GM23338 (cell line): Measurements from ENCODE around the gene ASPHD1. TPM values are rescaled to one million over a fixed set of nuclear protein-coding genes. Genes with fewer than 3 reads are reported as not detected.

Experiments
- ATAC-seq: fragments of 200-7000 bp; cut with Tn5 transposase; 3 replicates; pipeline ENCODE4 v1.9.1; 2020
- DNase-seq: peaks from one replicate; pipeline ENCODE4 v3.0.0-alpha.2; 2015; ENCODE audit warnings: low spot score
- H2AFZ ChIP-seq: fragments of 200-600 bp; sonication (generic); 2 replicates; pipeline ENCODE4 v1.8.0; 2016; ENCODE audit warnings: antibody characterized with exemption, mild to moderate bottlenecking, moderate library complexity
- H3F3A ChIP-seq: fragments of 200-600 bp; sonication (generic); replicated peaks from 2 replicates; pipeline ENCODE4 v1.8.0; 2017; ENCODE audit warnings: antibody characterized with exemption, mixed run types, low read depth
- H3K27ac ChIP-seq: fragments of 200-600 bp; sonication (generic); 2 replicates; pipeline ENCODE4 v1.6.1; 2016; ENCODE audit warnings: low read depth
- H3K27me3 ChIP-seq: fragments of 200-600 bp; sonication (generic); 2 replicates; pipeline ENCODE4 v1.8.0; 2016; ENCODE audit warnings: mild to moderate bottlenecking, mixed run types, moderate library complexity; ENCODE audit not compliant: insufficient read depth
- H3K36me3 ChIP-seq: fragments of 200-600 bp; sonication (generic); 2 replicates; pipeline ENCODE4 v1.8.0; 2016; ENCODE audit warnings: mild to moderate bottlenecking; ENCODE audit not compliant: insufficient read depth
- H3K4me1 ChIP-seq: fragments of 200-600 bp; sonication (generic); 2 replicates; pipeline ENCODE4 v1.8.0; 2016; ENCODE audit warnings: mild to moderate bottlenecking, moderate library complexity; ENCODE audit not compliant: insufficient read depth
- H3K4me2 ChIP-seq: fragments of 200-600 bp; sonication (generic); 2 replicates; pipeline ENCODE4 v1.7.1; 2017; ENCODE audit warnings: mixed run types
- H3K4me3 ChIP-seq: fragments of 200-600 bp; sonication (generic); 2 replicates; pipeline ENCODE4 v1.6.1; 2016; ENCODE audit warnings: mixed run types
- H3K79me2 ChIP-seq: fragments of 200-600 bp; sonication (generic); replicated peaks from 2 replicates; pipeline ENCODE4 v1.8.0; 2017; ENCODE audit warnings: mild to moderate bottlenecking; ENCODE audit not compliant: insufficient read depth
- H3K9me2 ChIP-seq: fragments of 200-600 bp; sonication (generic); 2 replicates; pipeline ENCODE4 v1.8.0; 2017; ENCODE audit not compliant: insufficient read depth
- H4K20me1 ChIP-seq: fragments of 200-600 bp; sonication (generic); replicated peaks from 2 replicates; pipeline ENCODE4 v1.8.0; 2017; ENCODE audit warnings: mild to moderate bottlenecking; ENCODE audit not compliant: insufficient read depth
- H3K27ac Mint-ChIP-seq: 2 replicates; pipeline ENCODE4 v1.8.0; 2020; ENCODE audit warnings: inconsistent platforms, mild to moderate bottlenecking, moderate library complexity, mixed read lengths
- H3K27me3 Mint-ChIP-seq: 3 replicates; pipeline ENCODE4 v1.8.0; 2022; ENCODE audit warnings: low read depth, mild to moderate bottlenecking, moderate library complexity, mixed read lengths, inconsistent platforms; ENCODE audit not compliant: insufficient read depth, poor library complexity
- H3K36me3 Mint-ChIP-seq: 3 replicates; pipeline ENCODE4 v1.8.0; 2021; ENCODE audit warnings: low read depth, mild to moderate bottlenecking, inconsistent platforms, moderate library complexity, mixed read lengths
- H3K4me1 Mint-ChIP-seq: 3 replicates; pipeline ENCODE4 v1.8.0; 2020; ENCODE audit warnings: mild to moderate bottlenecking, inconsistent platforms, mixed read lengths
- H3K4me3 Mint-ChIP-seq: 3 replicates; pipeline ENCODE4 v1.8.0; 2021; ENCODE audit warnings: moderate library complexity, mild to moderate bottlenecking, inconsistent platforms, mixed read lengths
- H3K9me3 Mint-ChIP-seq: 3 replicates; pipeline ENCODE4 v1.8.0; 2020; ENCODE audit warnings: moderate library complexity, mild to moderate bottlenecking, inconsistent platforms, mixed read lengths
- CREB1 ChIP-seq: fragments of 250-450 bp; sonication (Bioruptor Pico); IDR thresholded peaks from 2 replicates; pipeline ENCODE4 v1.5.0; 2020; ENCODE audit warnings: low read depth, mild to moderate bottlenecking, moderate library complexity
- EZH2 ChIP-seq: fragments of 200-600 bp; sonication (generic); IDR thresholded peaks from one replicate; pipeline ENCODE4 v1.8.0; 2017; ENCODE audit warnings: antibody characterized with exemption, mild to moderate bottlenecking, low read depth; ENCODE audit not compliant: unreplicated experiment
- JUNB ChIP-seq: IDR thresholded peaks from one replicate; pipeline ENCODE4 v1.6.1; 2016; ENCODE audit warnings: antibody characterized with exemption; ENCODE audit not compliant: unreplicated experiment
- NANOG ChIP-seq: IDR thresholded peaks from 2 replicates; pipeline ENCODE4 v1.6.1; 2016; ENCODE audit warnings: antibody characterized with exemption, borderline replicate concordance
- POLR2AphosphoS5 ChIP-seq: IDR thresholded peaks from 2 replicates; pipeline ENCODE4 v1.6.1; 2016; ENCODE audit warnings: antibody characterized with exemption, low read depth
- STAT1 ChIP-seq: IDR thresholded peaks from one replicate; pipeline ENCODE4 v1.6.1; 2016; ENCODE audit warnings: antibody characterized with exemption; ENCODE audit not compliant: unreplicated experiment
- ZNF114 ChIP-seq: fragments of 250-450 bp; sonication (Bioruptor Pico); IDR thresholded peaks from 2 replicates; pipeline ENCODE4 v1.5.0; 2020; ENCODE audit warnings: mild to moderate bottlenecking, moderate library complexity
- ZNF331 ChIP-seq: fragments of 250-450 bp; sonication (Bioruptor Pico); IDR thresholded peaks from 2 replicates; pipeline ENCODE4 v1.5.0; 2020; ENCODE audit warnings: low read depth, mild to moderate bottlenecking, moderate library complexity
- polyA plus RNA-seq: library from polyadenylated mRNA; unstranded; fragments of >200 nt; fragmentation: Nextera tagmentation; extraction: Ambion mirVana; gene quantifications from 2 replicates; pipeline ENCODE4 v1.2.1, GENCODE V29; 2016
- total RNA-seq: library from RNA; depleted of rRNA; stranded (reverse); fragments of >200 nt; shearing (Covaris generic); gene quantifications from 2 replicates; pipeline ENCODE4 v1.2.3, GENCODE V29; 2014
- TF ChIP-seq, protein P1 (sequence below), 2 experiments: fragments of 200-600 bp in 1 of 2; sonication (generic) in 1 of 2; conservative IDR thresholded peaks; 2 replicates each; pipeline versions ENCODE4 v1.5.1 to v1.6.1; 2016 to 2017; ENCODE audit warnings: antibody characterized with exemption in 2 of 2, low read depth in 2 of 2, mild to moderate bottlenecking in 2 of 2, moderate library complexity in 1 of 2
- TF ChIP-seq, protein P2 (sequence below): IDR thresholded peaks from one replicate; pipeline ENCODE4 v1.6.1; 2018; ENCODE audit warnings: antibody characterized with exemption; ENCODE audit not compliant: unreplicated experiment
- TF ChIP-seq, protein P3 (sequence below): fragments of 250-450 bp; sonication (Bioruptor Pico); IDR thresholded peaks from 2 replicates; pipeline ENCODE4 v1.5.0; 2020; ENCODE audit warnings: mild to moderate bottlenecking, moderate library complexity

The ASPHD1 gene
- total and polyA plus RNA-seq, 2 experiments from 2014 or later = 15.5 to 20.6 TPM

DNA sequence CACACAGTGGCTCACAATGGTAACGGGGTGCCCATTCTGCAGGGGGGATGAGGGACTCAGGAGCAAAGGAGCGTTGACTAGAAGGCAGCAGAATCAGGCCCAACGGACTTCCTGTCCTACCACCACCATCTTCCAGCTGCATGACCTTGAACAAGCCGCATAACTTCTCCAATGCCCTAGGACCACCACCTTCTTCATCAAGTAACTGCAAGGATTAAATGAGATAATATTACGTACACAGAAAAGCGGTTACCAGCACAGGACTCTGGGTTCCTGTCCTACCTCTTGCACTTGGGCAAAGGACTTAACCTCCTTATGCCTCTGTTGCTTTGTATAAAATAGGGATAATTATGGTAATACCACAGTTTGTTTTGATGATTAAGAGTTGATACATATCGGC is 4.7 kb downstream of the ASPHD1 start (continued):
- TF ChIP-seq, protein P1, sequence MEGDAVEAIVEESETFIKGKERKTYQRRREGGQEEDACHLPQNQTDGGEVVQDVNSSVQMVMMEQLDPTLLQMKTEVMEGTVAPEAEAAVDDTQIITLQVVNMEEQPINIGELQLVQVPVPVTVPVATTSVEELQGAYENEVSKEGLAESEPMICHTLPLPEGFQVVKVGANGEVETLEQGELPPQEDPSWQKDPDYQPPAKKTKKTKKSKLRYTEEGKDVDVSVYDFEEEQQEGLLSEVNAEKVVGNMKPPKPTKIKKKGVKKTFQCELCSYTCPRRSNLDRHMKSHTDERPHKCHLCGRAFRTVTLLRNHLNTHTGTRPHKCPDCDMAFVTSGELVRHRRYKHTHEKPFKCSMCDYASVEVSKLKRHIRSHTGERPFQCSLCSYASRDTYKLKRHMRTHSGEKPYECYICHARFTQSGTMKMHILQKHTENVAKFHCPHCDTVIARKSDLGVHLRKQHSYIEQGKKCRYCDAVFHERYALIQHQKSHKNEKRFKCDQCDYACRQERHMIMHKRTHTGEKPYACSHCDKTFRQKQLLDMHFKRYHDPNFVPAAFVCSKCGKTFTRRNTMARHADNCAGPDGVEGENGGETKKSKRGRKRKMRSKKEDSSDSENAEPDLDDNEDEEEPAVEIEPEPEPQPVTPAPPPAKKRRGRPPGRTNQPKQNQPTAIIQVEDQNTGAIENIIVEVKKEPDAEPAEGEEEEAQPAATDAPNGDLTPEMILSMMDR (conservative IDR thresholded peaks at IDR 0.05; ENCODE audit: low read depth in 2 of 2) = no peak
- no peak for TF ChIP-seq ZNF114 (CRISPR knock-in tag)
- TF ChIP-seq EZH2 = no peak
- TF ChIP-seq STAT1 = no peak

DNA sequence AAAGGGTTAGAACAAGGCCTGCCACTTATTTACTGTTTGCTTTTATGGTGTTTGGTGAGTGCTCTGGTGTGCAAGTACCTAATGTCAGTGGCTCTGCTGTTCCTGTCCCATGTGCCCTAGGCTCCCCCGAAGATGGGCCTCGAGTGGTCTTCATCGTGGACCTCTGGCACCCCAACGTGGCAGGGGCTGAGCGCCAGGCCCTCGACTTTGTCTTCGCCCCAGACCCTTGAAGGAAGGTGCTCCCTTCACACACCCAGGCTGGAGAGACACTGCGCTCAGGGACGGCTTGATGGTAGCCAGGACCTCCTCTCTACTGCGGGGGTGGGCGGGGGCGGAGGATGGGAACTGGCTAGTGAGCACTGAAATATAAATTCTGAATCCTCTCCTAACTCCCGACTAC is 5.4 kb downstream of the ASPHD1 start:
- no peak overlapping the region for H3K27ac ChIP-seq
- TF ChIP-seq NANOG (no peak), STAT1 (no peak), EZH2 (no peak), CREB1 (CRISPR knock-in tag) (no peak), ZNF331 (CRISPR knock-in tag) (no peak), JUNB (no peak), POLR2AphosphoS5 (no peak), ZNF114 (CRISPR knock-in tag) (no peak)
- TF ChIP-seq, protein P1 (conservative IDR thresholded peaks at IDR 0.05; ENCODE audit: low read depth in 2 of 2) = no peak
- TF ChIP-seq, protein P2, sequence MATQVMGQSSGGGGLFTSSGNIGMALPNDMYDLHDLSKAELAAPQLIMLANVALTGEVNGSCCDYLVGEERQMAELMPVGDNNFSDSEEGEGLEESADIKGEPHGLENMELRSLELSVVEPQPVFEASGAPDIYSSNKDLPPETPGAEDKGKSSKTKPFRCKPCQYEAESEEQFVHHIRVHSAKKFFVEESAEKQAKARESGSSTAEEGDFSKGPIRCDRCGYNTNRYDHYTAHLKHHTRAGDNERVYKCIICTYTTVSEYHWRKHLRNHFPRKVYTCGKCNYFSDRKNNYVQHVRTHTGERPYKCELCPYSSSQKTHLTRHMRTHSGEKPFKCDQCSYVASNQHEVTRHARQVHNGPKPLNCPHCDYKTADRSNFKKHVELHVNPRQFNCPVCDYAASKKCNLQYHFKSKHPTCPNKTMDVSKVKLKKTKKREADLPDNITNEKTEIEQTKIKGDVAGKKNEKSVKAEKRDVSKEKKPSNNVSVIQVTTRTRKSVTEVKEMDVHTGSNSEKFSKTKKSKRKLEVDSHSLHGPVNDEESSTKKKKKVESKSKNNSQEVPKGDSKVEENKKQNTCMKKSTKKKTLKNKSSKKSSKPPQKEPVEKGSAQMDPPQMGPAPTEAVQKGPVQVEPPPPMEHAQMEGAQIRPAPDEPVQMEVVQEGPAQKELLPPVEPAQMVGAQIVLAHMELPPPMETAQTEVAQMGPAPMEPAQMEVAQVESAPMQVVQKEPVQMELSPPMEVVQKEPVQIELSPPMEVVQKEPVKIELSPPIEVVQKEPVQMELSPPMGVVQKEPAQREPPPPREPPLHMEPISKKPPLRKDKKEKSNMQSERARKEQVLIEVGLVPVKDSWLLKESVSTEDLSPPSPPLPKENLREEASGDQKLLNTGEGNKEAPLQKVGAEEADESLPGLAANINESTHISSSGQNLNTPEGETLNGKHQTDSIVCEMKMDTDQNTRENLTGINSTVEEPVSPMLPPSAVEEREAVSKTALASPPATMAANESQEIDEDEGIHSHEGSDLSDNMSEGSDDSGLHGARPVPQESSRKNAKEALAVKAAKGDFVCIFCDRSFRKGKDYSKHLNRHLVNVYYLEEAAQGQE = no peak
- TF ChIP-seq, protein P3, sequence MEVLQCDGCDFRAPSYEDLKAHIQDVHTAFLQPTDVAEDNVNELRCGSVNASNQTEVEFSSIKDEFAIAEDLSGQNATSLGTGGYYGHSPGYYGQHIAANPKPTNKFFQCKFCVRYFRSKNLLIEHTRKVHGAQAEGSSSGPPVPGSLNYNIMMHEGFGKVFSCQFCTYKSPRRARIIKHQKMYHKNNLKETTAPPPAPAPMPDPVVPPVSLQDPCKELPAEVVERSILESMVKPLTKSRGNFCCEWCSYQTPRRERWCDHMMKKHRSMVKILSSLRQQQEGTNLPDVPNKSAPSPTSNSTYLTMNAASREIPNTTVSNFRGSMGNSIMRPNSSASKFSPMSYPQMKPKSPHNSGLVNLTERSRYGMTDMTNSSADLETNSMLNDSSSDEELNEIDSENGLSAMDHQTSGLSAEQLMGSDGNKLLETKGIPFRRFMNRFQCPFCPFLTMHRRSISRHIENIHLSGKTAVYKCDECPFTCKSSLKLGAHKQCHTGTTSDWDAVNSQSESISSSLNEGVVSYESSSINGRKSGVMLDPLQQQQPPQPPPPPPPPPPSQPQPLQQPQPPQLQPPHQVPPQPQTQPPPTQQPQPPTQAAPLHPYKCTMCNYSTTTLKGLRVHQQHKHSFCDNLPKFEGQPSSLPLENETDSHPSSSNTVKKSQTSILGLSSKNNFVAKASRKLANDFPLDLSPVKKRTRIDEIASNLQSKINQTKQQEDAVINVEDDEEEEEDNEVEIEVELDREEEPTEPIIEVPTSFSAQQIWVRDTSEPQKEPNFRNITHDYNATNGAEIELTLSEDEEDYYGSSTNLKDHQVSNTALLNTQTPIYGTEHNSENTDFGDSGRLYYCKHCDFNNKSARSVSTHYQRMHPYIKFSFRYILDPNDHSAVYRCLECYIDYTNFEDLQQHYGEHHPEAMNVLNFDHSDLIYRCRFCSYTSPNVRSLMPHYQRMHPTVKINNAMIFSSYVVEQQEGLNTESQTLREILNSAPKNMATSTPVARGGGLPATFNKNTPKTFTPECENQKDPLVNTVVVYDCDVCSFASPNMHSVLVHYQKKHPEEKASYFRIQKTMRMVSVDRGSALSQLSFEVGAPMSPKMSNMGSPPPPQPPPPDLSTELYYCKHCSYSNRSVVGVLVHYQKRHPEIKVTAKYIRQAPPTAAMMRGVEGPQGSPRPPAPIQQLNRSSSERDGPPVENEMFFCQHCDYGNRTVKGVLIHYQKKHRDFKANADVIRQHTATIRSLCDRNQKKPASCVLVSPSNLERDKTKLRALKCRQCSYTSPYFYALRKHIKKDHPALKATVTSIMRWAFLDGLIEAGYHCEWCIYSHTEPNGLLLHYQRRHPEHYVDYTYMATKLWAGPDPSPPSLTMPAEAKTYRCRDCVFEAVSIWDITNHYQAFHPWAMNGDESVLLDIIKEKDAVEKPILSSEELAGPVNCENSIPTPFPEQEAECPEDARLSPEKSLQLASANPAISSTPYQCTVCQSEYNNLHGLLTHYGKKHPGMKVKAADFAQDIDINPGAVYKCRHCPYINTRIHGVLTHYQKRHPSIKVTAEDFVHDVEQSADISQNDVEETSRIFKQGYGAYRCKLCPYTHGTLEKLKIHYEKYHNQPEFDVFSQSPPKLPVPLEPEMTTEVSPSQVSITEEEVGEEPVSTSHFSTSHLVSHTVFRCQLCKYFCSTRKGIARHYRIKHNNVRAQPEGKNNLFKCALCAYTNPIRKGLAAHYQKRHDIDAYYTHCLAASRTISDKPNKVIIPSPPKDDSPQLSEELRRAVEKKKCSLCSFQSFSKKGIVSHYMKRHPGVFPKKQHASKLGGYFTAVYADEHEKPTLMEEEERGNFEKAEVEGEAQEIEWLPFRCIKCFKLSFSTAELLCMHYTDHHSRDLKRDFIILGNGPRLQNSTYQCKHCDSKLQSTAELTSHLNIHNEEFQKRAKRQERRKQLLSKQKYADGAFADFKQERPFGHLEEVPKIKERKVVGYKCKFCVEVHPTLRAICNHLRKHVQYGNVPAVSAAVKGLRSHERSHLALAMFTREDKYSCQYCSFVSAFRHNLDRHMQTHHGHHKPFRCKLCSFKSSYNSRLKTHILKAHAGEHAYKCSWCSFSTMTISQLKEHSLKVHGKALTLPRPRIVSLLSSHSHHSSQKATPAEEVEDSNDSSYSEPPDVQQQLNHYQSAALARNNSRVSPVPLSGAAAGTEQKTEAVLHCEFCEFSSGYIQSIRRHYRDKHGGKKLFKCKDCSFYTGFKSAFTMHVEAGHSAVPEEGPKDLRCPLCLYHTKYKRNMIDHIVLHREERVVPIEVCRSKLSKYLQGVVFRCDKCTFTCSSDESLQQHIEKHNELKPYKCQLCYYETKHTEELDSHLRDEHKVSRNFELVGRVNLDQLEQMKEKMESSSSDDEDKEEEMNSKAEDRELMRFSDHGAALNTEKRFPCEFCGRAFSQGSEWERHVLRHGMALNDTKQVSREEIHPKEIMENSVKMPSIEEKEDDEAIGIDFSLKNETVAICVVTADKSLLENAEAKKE (CRISPR knock-in tag) = no peak

More for the DNA sequence above, 5.4 kb downstream of the ASPHD1 start:
- H3K4me2 ChIP-seq = no peak overlapping the region
- H3K27ac Mint-ChIP-seq = no peak overlapping the region
- H4K20me1 ChIP-seq = peaks cover 6% of the 10 kb centered on the region; the same call in 1 of the 2 replicates
- no peak for DNase-seq
- H3K27me3 ChIP-seq = no peaks in the 10 kb centered on the region
- ATAC-seq = no peak
- H2AFZ ChIP-seq = no peak overlapping the region
- H3K9me2 ChIP-seq = no peaks in the 10 kb centered on the region
- H3K4me3 Mint-ChIP-seq = no peak overlapping the region
- peaks cover 18% of the 10 kb centered on the region for H3K4me1 Mint-ChIP-seq
- no peaks in the 10 kb centered on the region for H3K9me3 Mint-ChIP-seq
- 0 out of 2 replicates have a peak, but pooled peaks cover 2% of the 10 kb centered on the region for H3F3A ChIP-seq
- no peaks in the 10 kb centered on the region for H3K36me3 ChIP-seq
- H3K4me1 ChIP-seq = peaks cover 8% of the 10 kb centered on the region
- H3K36me3 Mint-ChIP-seq = peaks cover 15% of the 10 kb centered on the region
- peaks cover 13% of the 10 kb centered on the region for H3K27me3 Mint-ChIP-seq
- peaks cover 14% of the 10 kb centered on the region; the same call in 1 of the 2 replicates for H3K79me2 ChIP-seq
- H3K4me3 ChIP-seq = no peak overlapping the region
